SK-N-SH (cell line): ENCODE results near the gene RIT1. TPM values are rescaled to one million over a fixed set of nuclear protein-coding genes. Genes with fewer than 3 reads are reported as not detected.

Experiments used
- CTCF ChIA-PET: fragments of 300-600, 350-600 bp; formaldehyde crosslinking; extraction: SDS; loops from one replicate; lab custom pipeline; 2021; lab: Yijun Ruan, JAX
- POLR2A ChIA-PET: fragments of 350-600 bp; sonication (Branson Sonifier 250); formaldehyde crosslinking; extraction: SDS; loops from one replicate; lab custom pipeline; 2020; ENCODE audit warnings: antibody characterized with exemption, inconsistent platforms; lab: Yijun Ruan, JAX
- DNase-seq: peaks from one replicate; pipeline ENCODE4 v3.0.0; 2012
- H2AFZ ChIP-seq: fragments of 200-600 bp; sonication (generic); 2 replicates; pipeline ENCODE4 v1.8.1; 2016; ENCODE audit warnings: antibody characterized with exemption, mild to moderate bottlenecking, low read depth
- H3F3A ChIP-seq: fragments of 200-600 bp; sonication (generic); replicated peaks from 2 replicates; pipeline ENCODE3; 2016; ENCODE audit warnings: antibody characterized with exemption, mild to moderate bottlenecking; ENCODE audit not compliant: insufficient read depth
- H3K27ac ChIP-seq, 2 experiments: fragments of 200-500 bp in 1 of 2; fragments of 200-600 bp in 1 of 2; sonication (Bioruptor generic) in 1 of 2; sonication (generic), shearing (Covaris generic) in 1 of 2; 2 replicates each; pipeline versions ENCODE4 v1.5.1 to v1.6.1; 2014 to 2016; ENCODE audit warnings: low read depth in 2 of 2, inconsistent platforms in 1 of 2, low read length in 1 of 2, mild to moderate bottlenecking in 1 of 2, mixed read lengths in 1 of 2
- H3K27me3 ChIP-seq: fragments of 200-600 bp; sonication (generic), shearing (Covaris generic); 2 replicates; pipeline ENCODE4 v1.6.1; 2016; ENCODE audit warnings: mixed run types; ENCODE audit not compliant: insufficient read depth
- H3K36me3 ChIP-seq, 2 experiments: fragments of 200-500 bp in 1 of 2; fragments of 200-600 bp in 1 of 2; sonication (Bioruptor generic) in 1 of 2; sonication (generic) in 1 of 2; replicated peaks in 1 of 2; 2 replicates each; pipeline versions ENCODE3 to v1.5.1; 2014 to 2016; ENCODE audit warnings: low read length in 1 of 2, mild to moderate bottlenecking in 1 of 2; ENCODE audit not compliant: insufficient read depth in 2 of 2, control insufficient read depth in 1 of 2
- H3K4me1 ChIP-seq, 2 experiments: fragments of 200-500 bp in 1 of 2; fragments of 200-600 bp in 1 of 2; sonication (Bioruptor generic) in 1 of 2; sonication (generic), shearing (Covaris generic) in 1 of 2; 2 replicates each; pipeline versions ENCODE4 v1.5.1 to v1.6.1; 2014 to 2016; ENCODE audit warnings: low read depth in 1 of 2, low read length in 1 of 2, mixed run types in 1 of 2; ENCODE audit not compliant: insufficient read depth in 2 of 2, control insufficient read depth in 1 of 2
- H3K4me2 ChIP-seq: fragments of 200-600 bp; sonication (generic), shearing (Covaris generic); 2 replicates; pipeline ENCODE4 v1.6.1; 2017; ENCODE audit warnings: mixed run types
- H3K4me3 ChIP-seq, 2 experiments: fragments of 200-500 bp in 1 of 2; fragments of 200-600 bp in 1 of 2; sonication (Bioruptor generic) in 1 of 2; sonication (generic), shearing (Covaris generic) in 1 of 2; 2 replicates each; pipeline versions ENCODE4 v1.5.1 to v1.8.1; 2014 to 2016; ENCODE audit warnings: low read depth in 2 of 2, inconsistent platforms in 1 of 2, low read length in 1 of 2, mild to moderate bottlenecking in 1 of 2, mixed read lengths in 1 of 2, moderate library complexity in 1 of 2
- H3K79me2 ChIP-seq: fragments of 200-600 bp; sonication (generic); 2 replicates; pipeline ENCODE4 v1.8.1; 2017; ENCODE audit warnings: mild to moderate bottlenecking; ENCODE audit not compliant: insufficient read depth
- H3K9ac ChIP-seq: fragments of 200-600 bp; sonication (generic); 2 replicates; pipeline ENCODE4 v1.6.1; 2017; ENCODE audit warnings: mixed run types
- H3K9me2 ChIP-seq: fragments of 200-600 bp; sonication (generic); 2 replicates; pipeline ENCODE4 v1.6.1; 2017; ENCODE audit warnings: mixed run types
- H3K9me3 ChIP-seq: fragments of 200-600 bp; sonication (generic); 2 replicates; pipeline ENCODE4 v1.6.1; 2017; ENCODE audit warnings: mixed run types, mild to moderate bottlenecking, moderate library complexity
- H4K20me1 ChIP-seq: fragments of 200-600 bp; sonication (generic); 2 replicates; pipeline ENCODE4 v1.6.1; 2017; ENCODE audit warnings: mild to moderate bottlenecking, mixed run types; ENCODE audit not compliant: insufficient read depth
- ELF1 ChIP-seq: IDR thresholded peaks from 2 replicates; pipeline ENCODE4 v1.4.0; 2012
- FOXJ3 ChIP-seq: sonication (generic); formaldehyde crosslinking; IDR thresholded peaks from 2 replicates; pipeline ENCODE4 v1.5.1; 2020; ENCODE audit warnings: mild to moderate bottlenecking, missing genetic modification reagents
- GABPA ChIP-seq: IDR thresholded peaks from 2 replicates; pipeline ENCODE4 v1.4.0; 2012; ENCODE audit warnings: low read depth, mild to moderate bottlenecking
- IRF3 ChIP-seq: fragments of 150-350 bp; IDR thresholded peaks from 2 replicates; pipeline ENCODE4 v1.6.1; 2016; ENCODE audit warnings: mild to moderate bottlenecking, low read depth, low read length
- MAX ChIP-seq: IDR thresholded peaks from 2 replicates; pipeline ENCODE4 v1.4.0; 2012; ENCODE audit warnings: low read depth
- MEF2A ChIP-seq: IDR thresholded peaks from 2 replicates; pipeline ENCODE4 v1.4.0; 2012; ENCODE audit warnings: low read depth, borderline replicate concordance
- NRF1 ChIP-seq: IDR thresholded peaks from 2 replicates; pipeline ENCODE4 v1.6.1; 2012; ENCODE audit warnings: low read depth, mild to moderate bottlenecking, low read length
- RCOR1 ChIP-seq: fragments of 150-350 bp; IDR thresholded peaks from 2 replicates; pipeline ENCODE4 v1.6.1; 2017; ENCODE audit warnings: antibody characterized with exemption, low read length
- REST ChIP-seq: IDR thresholded peaks from 2 replicates; pipeline ENCODE4 v1.6.1; 2012; ENCODE audit warnings: mild to moderate bottlenecking, low read depth, low read length, moderate library complexity
- SIN3A ChIP-seq: IDR thresholded peaks from 2 replicates; pipeline ENCODE4 v1.6.1; 2012; ENCODE audit warnings: low read depth, mild to moderate bottlenecking, low read length, moderate library complexity, borderline replicate concordance
- TEAD4 ChIP-seq: IDR thresholded peaks from 2 replicates; pipeline ENCODE4 v1.4.0; 2012; ENCODE audit warnings: mild to moderate bottlenecking, borderline replicate concordance; ENCODE audit not compliant: insufficient read depth
- USF1 ChIP-seq: IDR thresholded peaks from 2 replicates; pipeline ENCODE4 v1.4.0; 2012; ENCODE audit warnings: low read depth, borderline replicate concordance
- USF2 ChIP-seq: fragments of 150-350 bp; IDR thresholded peaks from 2 replicates; pipeline ENCODE4 v1.6.1; 2017; ENCODE audit warnings: antibody characterized with exemption, low read length, low read depth, borderline replicate concordance
- WGBS: methylation state at CpG from one replicate; pipeline ENCODE4 v1.1.6; 2017; ENCODE audit warnings: low lambda C conversion rate; 5-methylcytosine and 5-hydroxymethylcytosine counted together
- polyA plus RNA-seq, 3 experiments: library from polyadenylated mRNA; depleted of rRNA; stranded (reverse); fragments of >200 nt; gene quantifications; 2 replicates each; pipeline ENCODE4 v1.2.3, GENCODE V29; 2012

RIT1 gene
- polyA plus RNA-seq, 1 of the 3 experiments (the other 2 are of a cell fraction), result 28.8 TPM

- Histone ChIP-seq H3K27ac (no peak overlapping the region), H2AFZ (no peak overlapping the region), H3K4me1 (no peaks in the 10 kb centered on the region), H3K27me3 (no peaks in the 10 kb centered on the region), H3K9me3 (no peaks in the 10 kb centered on the region), H3K79me2 (no peaks in the 10 kb centered on the region), H4K20me1 (no peaks in the 10 kb centered on the region), H3K36me3 (peaks cover 62 to 78% of the 10 kb centered on the region in 2 experiments), H3K4me3 (no peak overlapping the region), H3F3A (peaks cover 41% of the 10 kb centered on the region), H3K9ac (no peak overlapping the region), H3K4me2 (no peak overlapping the region), H3K9me2 (no peaks in the 10 kb centered on the region)
- 100% methylated on average over 4 of the region's 27 CpGs for WGBS
- no peak for TF ChIP-seq SIN3A
- no peak for TF ChIP-seq FOXJ3 (CRISPR knock-in tag)
- TF ChIP-seq IRF3, result no peak
- no peak for TF ChIP-seq TEAD4
- TF ChIP-seq REST, result no peak
- no peak for TF ChIP-seq GABPA
- no peak for TF ChIP-seq MAX
- no peak for TF ChIP-seq USF1
- no peak for TF ChIP-seq MEF2A
- TF ChIP-seq RCOR1, result no peak
- TF ChIP-seq USF2, result no peak
- no peak for TF ChIP-seq ELF1
- TF ChIP-seq NRF1, result no peak
- ChIA-PET CTCF (interaction anchor here (1.3 to 2.5 kb wide), 2 partner anchors 13 to 39 kb away, joined by 5 to 9 read pairs; no protein-coding TSS in a partner anchor), POLR2A (interaction anchor here (1.6 kb wide), 1 partner anchor 16 kb away, joined by 4 read pairs; the partner anchor contains the start of gene KHDC4)
- DNase-seq, result peak; percentile 11
These were observed 39.7 kb upstream of the RIT1 start for GRCh38 chr1:155950829-155951228.
